Right forelimb (tissue), 1 donor: ENCODE data around the gene VWDE.

ENCODE experiments used
- DNase-seq: peaks from one replicate; pipeline ENCODE4 v3.0.0-alpha.2; 2018

Gene VWDE

GRCh38 chr7:12325646-12326045, 78.0 kb downstream of the VWDE start:
- no peak for DNase-seq

GRCh38 chr7:12323415-12323814, 80.2 kb downstream of the VWDE start:
- DNase-seq: no peak

GRCh38 chr7:12322903-12323300, 80.8 kb downstream of the VWDE start:
- no peak for DNase-seq

GRCh38 chr7:12322284-12322902, 81.3 kb downstream of the VWDE start:
- DNase-seq: no peak

GRCh38 chr7:12320987-12321647, 82.5 kb downstream of the VWDE start:
- no peak for DNase-seq

- DNase-seq: no peak
These were observed 83.3 kb downstream of the VWDE start for GRCh38 chr7:12320241-12320986.

GRCh38 chr7:12317675-12318074, 86.0 kb downstream of the VWDE start:
- no peak for DNase-seq

GRCh38 chr7:12316925-12317324, 86.7 kb downstream of the VWDE start:
- no peak for DNase-seq

- no peak for DNase-seq
These were observed 88.6 kb downstream of the VWDE start for GRCh38 chr7:12315049-12315448.

GRCh38 chr7:12314199-12314598, 89.5 kb downstream of the VWDE start:
- DNase-seq: no peak

- no peak for DNase-seq
These were observed 98.2 kb downstream of the VWDE start for GRCh38 chr7:12305502-12305901.

GRCh38 chr7:12303495-12303894, 100.2 kb downstream of the VWDE start:
- DNase-seq: no peak

GRCh38 chr7:12303062-12303461, 100.6 kb downstream of the VWDE start:
- DNase-seq: no peak

- DNase-seq: no peak
These were observed 103.2 kb downstream of the VWDE start for GRCh38 chr7:12300415-12300814.

- DNase-seq: no peak
These were observed 104.3 kb downstream of the VWDE start for GRCh38 chr7:12299367-12299766.

GRCh38 chr7:12297283-12298108, 106.2 kb downstream of the VWDE start:
- no peak for DNase-seq

- DNase-seq: no peak
These were observed 107.6 kb downstream of the VWDE start for GRCh38 chr7:12296051-12296570.

GRCh38 chr7:12294701-12295100, 109.0 kb downstream of the VWDE start:
- no peak for DNase-seq

- no peak for DNase-seq
These were observed 111.8 kb downstream of the VWDE start for GRCh38 chr7:12291870-12292269.

- no peak for DNase-seq
These were observed 112.9 kb downstream of the VWDE start for GRCh38 chr7:12290761-12291160.

GRCh38 chr7:12289996-12290395, 113.7 kb downstream of the VWDE start:
- no peak for DNase-seq

GRCh38 chr7:12287901-12288300, 115.8 kb downstream of the VWDE start:
- no peak for DNase-seq

- no peak for DNase-seq
These were observed 122.6 kb downstream of the VWDE start for GRCh38 chr7:12281038-12281437.
